Superior temporal gyrus (tissue), 1 donor: ENCODE data around the gene IGFBP4.

ENCODE experiments used
- DNase-seq: peaks from one replicate; pipeline ENCODE4 v3.0.0-alpha.2; 2016; ENCODE audit errors: extremely low spot score

IGFBP4 gene

GRCh38 chr17:40454613-40454995 lies 11.4 kb downstream of the IGFBP4 start:
- no peak for DNase-seq

GRCh38 chr17:40456396-40456951 lies 13.2 kb downstream of the IGFBP4 start:
- DNase-seq: no peak

- no peak for DNase-seq
Observed at GRCh38 chr17:40457369-40457768, 14.1 kb downstream of the IGFBP4 start.

GRCh38 chr17:40457964-40458791 lies 14.9 kb downstream of the IGFBP4 start:
- no peak for DNase-seq

GRCh38 chr17:40458851-40459482 lies 15.7 kb downstream of the IGFBP4 start:
- no peak for DNase-seq

- DNase-seq: no peak
Observed at GRCh38 chr17:40459636-40460603, 16.7 kb downstream of the IGFBP4 start.

- no peak for DNase-seq
Observed at GRCh38 chr17:40460604-40460967, 17.3 kb downstream of the IGFBP4 start.

- DNase-seq: no peak
Observed at GRCh38 chr17:40460968-40461731, 17.9 kb downstream of the IGFBP4 start.

GRCh38 chr17:40461732-40462342 lies 18.6 kb downstream of the IGFBP4 start:
- DNase-seq: no peak

- DNase-seq: no peak
Observed at GRCh38 chr17:40462343-40463121, 19.3 kb downstream of the IGFBP4 start.

- DNase-seq: no peak
Observed at GRCh38 chr17:40463122-40463550, 19.9 kb downstream of the IGFBP4 start.

GRCh38 chr17:40464392-40464855 lies 21.2 kb downstream of the IGFBP4 start:
- no peak for DNase-seq

- no peak for DNase-seq
Observed at GRCh38 chr17:40466298-40466971, 23.2 kb downstream of the IGFBP4 start.

- DNase-seq: no peak
Observed at GRCh38 chr17:40467281-40467867, 24.1 kb downstream of the IGFBP4 start.

- no peak for DNase-seq
Observed at GRCh38 chr17:40468560-40468959, 25.3 kb downstream of the IGFBP4 start.

- no peak for DNase-seq
Observed at GRCh38 chr17:40469805-40470675, 26.8 kb downstream of the IGFBP4 start.

GRCh38 chr17:40470932-40471828 lies 27.9 kb downstream of the IGFBP4 start:
- no peak for DNase-seq
